Ishikawa (cell line): ENCODE measurements around the gene SLU7.

Experiments
- CEBPB ChIP-seq: IDR thresholded peaks from 2 replicates; pipeline ENCODE4 v1.6.1; 2012
- CREB1 ChIP-seq: IDR thresholded peaks from 2 replicates; pipeline ENCODE4 v1.6.1; 2012; ENCODE audit warnings: low read depth
- EGR1 ChIP-seq: IDR thresholded peaks from 2 replicates; pipeline ENCODE4 v1.6.1; 2012
- EP300 ChIP-seq: IDR thresholded peaks from 2 replicates; pipeline ENCODE4 v1.6.1; 2012; ENCODE audit warnings: borderline replicate concordance
- FOXM1 ChIP-seq: IDR thresholded peaks from 2 replicates; pipeline ENCODE4 v1.6.1; 2012; ENCODE audit warnings: low read depth, borderline replicate concordance
- NFIC ChIP-seq: IDR thresholded peaks from 2 replicates; pipeline ENCODE4 v1.6.1; 2012
- RAD21 ChIP-seq: IDR thresholded peaks from 2 replicates; pipeline ENCODE4 v1.6.1; 2012; ENCODE audit warnings: low read depth
- TAF1 ChIP-seq: IDR thresholded peaks from 2 replicates; pipeline ENCODE4 v1.6.1; 2012; ENCODE audit warnings: low read depth, mild to moderate bottlenecking
- TCF12 ChIP-seq: IDR thresholded peaks from 2 replicates; pipeline ENCODE4 v1.6.1; 2012; ENCODE audit warnings: low read depth
- TEAD4 ChIP-seq: IDR thresholded peaks from 2 replicates; pipeline ENCODE4 v1.6.1; 2012
- YY1 ChIP-seq: IDR thresholded peaks from 2 replicates; pipeline ENCODE4 v1.6.1; 2012; ENCODE audit warnings: low read depth
- ZBTB7A ChIP-seq: IDR thresholded peaks from 2 replicates; pipeline ENCODE4 v1.6.1; 2012; ENCODE audit warnings: low read depth
- TF ChIP-seq, protein P1 (sequence below): IDR thresholded peaks from 2 replicates; pipeline ENCODE4 v1.6.1; 2012; ENCODE audit warnings: low read depth, mild to moderate bottlenecking
- TF ChIP-seq, protein P2 (sequence below): IDR thresholded peaks from 2 replicates; pipeline ENCODE4 v1.6.1; 2012
- TF ChIP-seq, protein P3 (sequence below): IDR thresholded peaks from 2 replicates; pipeline ENCODE4 v1.6.1; 2012

The SLU7 gene

DNA sequence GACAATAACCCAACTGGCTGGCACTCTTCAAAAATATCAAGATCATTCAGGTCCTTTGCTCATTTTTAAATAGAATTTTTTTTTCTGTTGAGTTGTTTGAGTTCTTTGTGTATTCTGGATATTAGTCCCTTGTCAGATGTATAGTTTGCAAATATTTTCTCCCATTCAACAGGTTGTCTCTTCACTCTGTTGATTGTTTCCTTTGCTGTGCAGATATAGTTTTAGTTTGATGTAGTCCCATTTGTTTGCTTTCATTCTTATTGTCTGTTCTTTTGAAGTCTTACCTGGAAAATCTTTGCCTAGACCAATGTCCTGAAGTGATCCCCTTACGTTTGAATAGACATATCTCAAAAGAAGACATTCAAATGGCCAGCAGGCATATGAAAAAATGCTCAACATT is 25.5 kb upstream of the SLU7 start:
- TF ChIP-seq TEAD4 (no peak), EGR1 (no peak), YY1 (no peak), TCF12 (no peak), ZBTB7A (no peak), CREB1 (no peak), FOXM1 (no peak), TAF1 (no peak), EP300 (no peak), CEBPB (no peak), NFIC (no peak), RAD21 (no peak)
- TF ChIP-seq, protein P1, sequence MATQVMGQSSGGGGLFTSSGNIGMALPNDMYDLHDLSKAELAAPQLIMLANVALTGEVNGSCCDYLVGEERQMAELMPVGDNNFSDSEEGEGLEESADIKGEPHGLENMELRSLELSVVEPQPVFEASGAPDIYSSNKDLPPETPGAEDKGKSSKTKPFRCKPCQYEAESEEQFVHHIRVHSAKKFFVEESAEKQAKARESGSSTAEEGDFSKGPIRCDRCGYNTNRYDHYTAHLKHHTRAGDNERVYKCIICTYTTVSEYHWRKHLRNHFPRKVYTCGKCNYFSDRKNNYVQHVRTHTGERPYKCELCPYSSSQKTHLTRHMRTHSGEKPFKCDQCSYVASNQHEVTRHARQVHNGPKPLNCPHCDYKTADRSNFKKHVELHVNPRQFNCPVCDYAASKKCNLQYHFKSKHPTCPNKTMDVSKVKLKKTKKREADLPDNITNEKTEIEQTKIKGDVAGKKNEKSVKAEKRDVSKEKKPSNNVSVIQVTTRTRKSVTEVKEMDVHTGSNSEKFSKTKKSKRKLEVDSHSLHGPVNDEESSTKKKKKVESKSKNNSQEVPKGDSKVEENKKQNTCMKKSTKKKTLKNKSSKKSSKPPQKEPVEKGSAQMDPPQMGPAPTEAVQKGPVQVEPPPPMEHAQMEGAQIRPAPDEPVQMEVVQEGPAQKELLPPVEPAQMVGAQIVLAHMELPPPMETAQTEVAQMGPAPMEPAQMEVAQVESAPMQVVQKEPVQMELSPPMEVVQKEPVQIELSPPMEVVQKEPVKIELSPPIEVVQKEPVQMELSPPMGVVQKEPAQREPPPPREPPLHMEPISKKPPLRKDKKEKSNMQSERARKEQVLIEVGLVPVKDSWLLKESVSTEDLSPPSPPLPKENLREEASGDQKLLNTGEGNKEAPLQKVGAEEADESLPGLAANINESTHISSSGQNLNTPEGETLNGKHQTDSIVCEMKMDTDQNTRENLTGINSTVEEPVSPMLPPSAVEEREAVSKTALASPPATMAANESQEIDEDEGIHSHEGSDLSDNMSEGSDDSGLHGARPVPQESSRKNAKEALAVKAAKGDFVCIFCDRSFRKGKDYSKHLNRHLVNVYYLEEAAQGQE, result no peak
- TF ChIP-seq, protein P2, sequence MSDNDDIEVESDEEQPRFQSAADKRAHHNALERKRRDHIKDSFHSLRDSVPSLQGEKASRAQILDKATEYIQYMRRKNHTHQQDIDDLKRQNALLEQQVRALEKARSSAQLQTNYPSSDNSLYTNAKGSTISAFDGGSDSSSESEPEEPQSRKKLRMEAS, result no peak
- TF ChIP-seq, protein P3, sequence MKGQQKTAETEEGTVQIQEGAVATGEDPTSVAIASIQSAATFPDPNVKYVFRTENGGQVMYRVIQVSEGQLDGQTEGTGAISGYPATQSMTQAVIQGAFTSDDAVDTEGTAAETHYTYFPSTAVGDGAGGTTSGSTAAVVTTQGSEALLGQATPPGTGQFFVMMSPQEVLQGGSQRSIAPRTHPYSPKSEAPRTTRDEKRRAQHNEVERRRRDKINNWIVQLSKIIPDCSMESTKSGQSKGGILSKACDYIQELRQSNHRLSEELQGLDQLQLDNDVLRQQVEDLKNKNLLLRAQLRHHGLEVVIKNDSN, result no peak

DNA sequence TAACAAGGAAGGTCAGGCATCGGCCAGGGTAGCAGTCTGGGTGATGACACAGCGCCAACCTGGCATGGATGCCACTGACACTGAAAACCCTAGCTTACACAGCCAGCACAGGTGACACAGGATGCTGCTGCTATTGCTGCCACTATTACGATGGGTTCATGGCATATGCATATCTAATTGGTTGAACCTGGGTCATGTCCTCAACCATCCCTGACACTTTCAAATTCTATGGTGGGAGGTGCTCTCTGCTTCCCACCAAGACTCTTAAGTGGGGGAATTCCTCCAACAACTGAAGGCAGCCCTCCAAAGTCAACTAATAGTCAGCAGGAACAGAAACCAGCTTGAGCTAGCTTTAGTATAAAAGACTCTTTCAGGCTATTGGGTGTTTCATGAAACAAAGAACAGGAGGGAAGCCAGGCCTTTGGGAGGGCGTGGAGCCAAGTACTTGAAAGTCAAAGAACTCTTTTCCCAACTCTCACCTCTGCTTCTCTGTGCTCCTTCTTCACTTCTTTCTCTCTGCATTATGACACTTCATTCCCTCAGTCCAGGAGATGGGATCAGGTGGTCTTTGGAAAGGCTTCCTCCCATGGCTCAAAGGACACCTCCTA is 24.0 kb upstream of the SLU7 start:
- TF ChIP-seq TEAD4, result no peak
- no peak for TF ChIP-seq TCF12
- TF ChIP-seq, protein P2, result no peak
- TF ChIP-seq, protein P3, result no peak
- no peak for TF ChIP-seq ZBTB7A
- TF ChIP-seq, protein P1, result no peak
- no peak for TF ChIP-seq FOXM1
- no peak for TF ChIP-seq CREB1
- no peak for TF ChIP-seq TAF1

DNA sequence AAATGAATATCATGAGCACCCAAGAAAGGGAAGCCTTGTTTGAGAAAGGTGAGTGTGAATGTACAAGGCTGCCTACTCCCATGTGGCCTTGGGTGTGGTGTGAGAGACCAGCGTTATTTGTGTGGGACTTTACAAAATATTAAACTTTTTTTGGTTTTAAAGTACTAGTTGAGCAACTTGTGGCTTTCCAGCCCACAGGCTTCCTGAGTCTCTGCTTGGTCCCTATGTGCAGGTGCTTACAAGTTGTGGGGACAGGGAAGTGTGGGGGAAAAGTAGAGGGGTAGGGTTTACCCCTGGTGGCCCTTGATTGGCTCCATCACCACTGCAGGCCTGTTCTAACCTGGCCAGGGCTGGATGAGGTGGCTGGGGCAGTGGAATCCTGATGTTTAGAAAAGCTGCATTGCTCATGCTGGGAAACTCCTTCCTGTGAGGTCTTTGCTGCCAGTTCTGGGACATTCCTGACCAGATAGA is 22.5 kb upstream of the SLU7 start:
- TF ChIP-seq ZBTB7A, result no peak
- no peak for TF ChIP-seq TAF1
- no peak for TF ChIP-seq CEBPB
- no peak for TF ChIP-seq FOXM1
- TF ChIP-seq TEAD4, result no peak
- TF ChIP-seq, protein P3, result no peak
- TF ChIP-seq EP300, result no peak
- no peak for TF ChIP-seq TCF12
- no peak for TF ChIP-seq YY1
- TF ChIP-seq NFIC, result no peak
- TF ChIP-seq RAD21, result no peak

DNA sequence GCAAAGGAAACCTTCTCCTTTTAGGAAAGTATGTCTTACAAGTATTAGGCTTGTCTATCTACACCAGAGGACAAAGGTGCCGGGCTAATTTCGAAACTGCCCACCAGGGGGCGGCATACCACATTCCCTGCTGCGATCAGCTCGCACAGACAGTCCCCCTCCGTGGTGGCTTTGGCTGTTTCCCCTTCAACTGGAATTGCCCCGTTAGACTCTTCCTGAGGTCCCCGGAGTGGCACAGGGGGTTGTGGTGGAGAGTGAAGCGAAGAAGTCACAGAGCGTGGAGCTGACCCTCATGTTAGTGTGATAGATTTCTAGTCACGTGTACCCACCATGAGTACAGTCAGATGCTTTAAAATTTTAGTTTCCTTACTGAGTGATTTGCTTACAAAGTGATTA is 20.3 kb upstream of the SLU7 start:
- no peak for TF ChIP-seq ZBTB7A
- TF ChIP-seq, protein P3, result peak; percentile 63
- peak; percentile 68 for TF ChIP-seq TEAD4
- TF ChIP-seq FOXM1, result no peak
- TF ChIP-seq RAD21, result peak; percentile 51
- no peak for TF ChIP-seq NFIC
- no peak for TF ChIP-seq EGR1
- TF ChIP-seq TCF12, result no peak
- TF ChIP-seq TAF1, result no peak
- TF ChIP-seq EP300, result no peak
- TF ChIP-seq, protein P2, result no peak
- TF ChIP-seq YY1, result no peak
- TF ChIP-seq, protein P1, result no peak
- TF ChIP-seq CREB1, result no peak
- no peak for TF ChIP-seq CEBPB
